GM04503 (cell line): Measurements from ENCODE around the gene KLF18.
"Not testable (repeated sequence)": the region's sequence is repeated elsewhere in the genome, so short reads cannot be mapped to it uniquely, and the experiment has no call there.

ENCODE experiments used
- DNase-seq: peaks from one replicate; pipeline ENCODE4 v3.0.0-alpha.2; 2012; ENCODE audit warnings: low read depth

Gene KLF18

DNA sequence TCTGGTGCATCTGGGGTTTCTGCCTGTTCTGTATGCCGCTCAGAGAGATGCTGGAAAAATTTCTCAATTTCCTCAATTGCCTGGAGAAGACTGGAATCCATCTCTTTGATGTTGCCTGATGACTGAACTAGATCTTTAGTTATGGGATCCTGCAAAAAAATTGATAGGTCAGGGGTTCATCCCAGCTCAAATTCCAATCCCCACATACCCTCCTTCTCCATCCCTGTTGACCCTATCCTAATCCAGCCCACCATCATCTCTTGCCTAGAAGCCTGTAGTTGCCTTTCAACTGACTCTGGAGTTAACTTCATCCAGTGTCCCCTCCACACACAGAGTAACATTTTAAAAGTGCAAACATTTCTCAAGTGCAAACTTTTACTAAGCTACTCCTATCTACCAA, at the start of gene KLF18:
Gene KLF18 (minus strand): TSS at position 101 of the 400 bp plus-strand sequence. CDS start 0 bp downstream, at position 101.
- no peak for DNase-seq

DNA sequence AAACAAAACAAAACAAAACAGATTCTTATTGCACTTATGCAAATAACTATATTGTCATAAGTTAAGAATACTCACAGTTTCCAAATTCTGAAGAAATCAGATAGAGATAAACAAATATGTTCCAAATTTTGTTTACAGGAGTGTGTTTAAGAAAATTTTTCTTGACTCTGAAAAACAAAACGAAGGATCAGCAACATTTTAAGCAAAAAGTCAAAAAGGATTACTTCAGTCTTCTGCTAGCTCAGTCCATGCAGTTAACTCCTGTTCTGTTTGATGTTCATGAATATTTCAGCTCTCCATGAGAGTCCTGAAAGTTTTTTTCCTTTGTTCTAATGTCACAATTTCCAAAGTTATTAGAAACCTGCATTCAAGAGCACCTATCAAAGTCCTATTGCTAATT, 33.2 kb upstream of the KLF18 start:
- DNase-seq = no peak

DNA sequence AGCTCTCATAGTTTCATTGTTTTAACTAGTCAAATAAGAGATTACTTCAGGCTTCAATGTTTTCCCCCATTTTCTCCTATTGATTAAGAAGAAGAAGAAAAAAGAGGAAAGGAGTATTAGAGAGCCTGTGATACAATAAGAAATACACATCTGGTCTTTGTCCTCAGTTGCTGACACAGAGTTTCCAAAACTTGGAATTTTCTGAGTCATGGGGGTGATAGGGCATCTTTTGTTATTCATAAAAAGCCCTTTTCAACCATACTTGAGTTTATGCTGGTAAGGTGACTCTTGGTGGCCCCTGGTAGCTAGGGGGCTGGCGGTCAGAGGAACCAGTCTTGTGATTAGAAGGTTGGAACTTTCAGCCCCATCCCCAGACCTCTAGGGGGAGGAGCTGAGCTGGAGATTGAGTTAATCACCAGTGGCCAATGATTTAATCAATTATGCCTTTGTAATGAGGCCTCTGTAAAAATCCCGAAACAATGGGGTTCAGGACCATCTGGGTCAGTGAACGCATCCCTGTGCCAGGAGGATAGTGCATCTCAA, 28.9 kb upstream of the KLF18 start:
- peak; percentile 6 for DNase-seq

DNA sequence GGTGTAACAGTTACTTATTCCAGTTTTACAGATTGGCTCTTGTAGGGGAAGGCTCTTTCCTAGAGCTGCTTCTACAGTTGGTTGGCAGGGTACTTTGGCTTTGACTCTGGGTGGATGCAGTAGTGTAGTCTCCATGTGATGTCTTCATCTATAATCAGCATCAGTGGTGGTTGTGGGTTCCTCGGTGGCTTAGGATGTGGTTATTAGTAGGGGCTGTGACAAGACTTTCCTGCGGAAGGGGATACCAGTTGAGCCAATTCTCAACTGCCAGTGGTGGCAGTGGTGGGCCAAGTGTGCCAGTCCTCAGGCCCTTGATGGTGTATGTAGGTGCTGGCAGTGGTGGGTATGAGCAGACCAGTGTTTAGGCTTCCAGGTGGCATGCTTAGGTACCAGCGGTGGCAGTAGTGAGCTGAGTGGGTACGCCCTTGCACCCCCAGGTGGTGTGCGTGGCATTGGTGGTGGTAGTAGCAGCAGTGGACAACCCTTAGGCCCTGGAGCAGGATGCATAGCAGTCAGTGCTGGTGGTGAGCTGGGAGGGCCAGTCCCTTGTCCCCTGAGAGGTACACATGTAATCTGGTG, 27.2 kb upstream of the KLF18 start:
- no peak for DNase-seq

DNA sequence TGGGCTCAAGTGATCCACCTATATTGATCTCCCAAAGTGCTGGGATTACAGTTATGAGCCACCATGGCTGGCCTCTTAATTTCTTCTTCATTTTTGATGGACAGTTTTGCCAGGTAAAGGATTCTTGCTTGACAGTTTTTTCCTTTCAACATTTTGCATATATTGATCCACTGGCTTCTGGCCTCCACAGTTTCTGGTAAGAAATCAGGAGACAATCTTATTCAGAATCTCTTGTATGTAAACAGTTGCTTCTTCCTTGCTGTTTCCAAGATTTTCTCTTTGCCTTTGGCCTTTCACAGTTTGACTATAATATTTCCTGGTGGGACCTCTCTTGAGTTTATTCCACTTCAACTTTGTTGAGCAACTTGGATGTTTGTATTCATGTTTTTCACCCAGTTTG, 20.1 kb upstream of the KLF18 start:
- no peak for DNase-seq

DNA sequence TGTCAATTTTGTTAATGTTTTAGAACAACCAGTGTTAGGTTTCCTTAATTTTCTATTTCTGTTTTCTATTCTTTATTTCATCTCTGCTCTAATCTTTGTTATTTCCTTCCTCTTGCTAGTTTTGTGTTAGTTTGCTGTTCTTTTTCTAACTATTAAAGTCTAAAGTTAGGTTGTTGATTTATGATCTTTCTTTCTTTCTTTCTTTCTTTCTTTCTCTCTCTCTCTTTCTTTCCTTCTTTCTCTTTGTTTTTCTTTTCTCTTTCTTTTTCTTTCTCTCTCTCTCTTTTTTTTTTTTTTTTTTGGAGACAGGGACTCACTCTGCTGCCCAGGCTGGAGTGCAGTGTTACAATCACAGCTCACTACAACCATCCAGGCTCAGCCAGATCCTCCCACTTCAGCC, 17.4 kb upstream of the KLF18 start:
- DNase-seq = no peak

DNA sequence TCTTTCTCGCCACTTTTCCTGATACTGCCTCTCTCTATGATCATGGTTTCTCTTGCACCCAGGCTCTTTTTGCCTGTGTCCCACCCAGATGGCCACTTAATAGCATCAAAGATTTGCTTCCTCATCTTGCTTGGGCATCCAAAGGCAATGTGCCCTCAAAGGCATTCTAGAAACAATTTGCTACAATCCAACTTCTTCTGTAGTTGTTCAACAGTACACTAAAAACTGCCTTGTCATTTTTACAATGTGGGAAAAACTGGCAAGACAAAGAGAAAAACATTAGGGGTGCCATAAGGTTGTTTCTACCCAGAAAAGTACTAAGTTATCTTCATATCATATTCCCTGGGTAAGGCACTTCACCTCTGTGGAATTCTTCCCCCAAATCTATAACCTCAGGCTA, 16.5 kb upstream of the KLF18 start:
- DNase-seq = no peak

DNA sequence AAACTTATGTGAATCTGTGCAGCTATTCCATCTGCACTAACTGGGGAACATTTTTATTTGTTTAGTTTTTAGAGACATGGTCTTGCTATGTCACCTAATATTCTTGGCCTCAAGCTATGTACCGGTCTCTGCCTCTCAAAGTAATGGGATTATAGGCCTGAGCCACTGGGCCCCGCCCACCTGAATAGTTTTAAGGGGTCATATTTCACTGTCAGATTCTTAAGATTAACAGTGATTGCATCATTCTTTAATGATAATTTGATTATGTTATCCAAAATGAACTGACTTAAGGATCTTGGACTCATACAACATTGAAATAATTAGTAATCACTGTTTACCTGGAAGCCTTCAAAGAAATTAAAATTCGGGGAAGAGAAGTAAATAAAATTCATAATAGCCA, 12.6 kb upstream of the KLF18 start:
- DNase-seq = no peak

DNA sequence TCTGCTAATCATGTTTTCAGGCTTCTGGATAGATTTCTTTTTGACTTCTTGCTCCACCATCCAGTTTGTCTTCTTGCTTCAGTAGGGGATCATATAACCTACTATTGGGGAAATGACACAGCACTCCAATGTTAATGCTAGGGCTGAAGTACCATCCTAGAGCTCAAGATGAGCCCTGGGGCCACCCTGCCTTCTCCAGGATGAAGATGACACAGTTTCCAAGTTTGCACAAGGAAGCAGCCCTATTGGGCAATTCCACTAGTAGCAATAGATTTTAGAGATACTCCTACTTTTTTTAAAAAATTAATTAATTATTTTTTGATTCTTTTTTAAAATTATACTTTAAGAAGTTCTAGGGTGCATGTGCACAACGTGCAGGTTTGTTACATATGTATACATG, 11.3 kb upstream of the KLF18 start:
- no peak for DNase-seq

DNA sequence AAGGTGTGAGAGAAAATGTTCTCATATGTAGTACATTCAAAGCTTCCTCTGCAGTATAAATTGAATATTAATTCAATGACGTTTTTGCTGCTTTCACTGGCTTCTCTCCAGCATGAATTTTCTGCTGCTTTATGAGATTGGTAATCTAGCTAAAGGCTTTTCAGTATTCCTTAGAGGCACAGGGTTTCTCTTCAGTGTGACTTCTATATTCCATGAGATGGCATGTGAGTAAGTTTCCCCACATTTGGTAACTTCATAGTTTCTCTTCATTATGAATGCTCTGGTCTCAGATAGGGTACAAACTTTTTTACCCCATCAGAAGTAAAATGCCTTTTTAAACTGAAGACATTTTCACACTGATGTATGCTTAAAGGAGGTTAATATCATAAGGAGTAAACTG, 10.4 kb upstream of the KLF18 start:
- no peak for DNase-seq

DNA sequence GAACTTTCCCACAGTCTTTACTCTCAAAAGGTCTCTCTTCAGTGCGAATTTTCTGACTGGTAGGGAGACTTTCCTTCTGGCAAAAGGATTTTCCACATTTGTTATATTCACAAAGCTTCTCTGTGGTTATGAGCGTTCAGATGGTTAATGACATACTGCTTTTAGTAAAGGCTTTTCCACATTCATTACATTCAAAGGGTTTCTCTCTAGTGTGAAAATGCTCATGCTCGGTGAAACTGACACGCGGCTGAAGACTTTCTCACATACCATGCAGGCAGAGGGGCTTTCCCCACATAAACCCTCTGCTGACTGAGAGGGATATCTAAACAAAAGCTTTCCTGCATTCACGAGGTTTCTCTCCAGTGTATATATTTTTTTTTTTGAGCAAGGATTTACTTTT, 9.9 kb upstream of the KLF18 start:
- DNase-seq = no peak

DNA sequence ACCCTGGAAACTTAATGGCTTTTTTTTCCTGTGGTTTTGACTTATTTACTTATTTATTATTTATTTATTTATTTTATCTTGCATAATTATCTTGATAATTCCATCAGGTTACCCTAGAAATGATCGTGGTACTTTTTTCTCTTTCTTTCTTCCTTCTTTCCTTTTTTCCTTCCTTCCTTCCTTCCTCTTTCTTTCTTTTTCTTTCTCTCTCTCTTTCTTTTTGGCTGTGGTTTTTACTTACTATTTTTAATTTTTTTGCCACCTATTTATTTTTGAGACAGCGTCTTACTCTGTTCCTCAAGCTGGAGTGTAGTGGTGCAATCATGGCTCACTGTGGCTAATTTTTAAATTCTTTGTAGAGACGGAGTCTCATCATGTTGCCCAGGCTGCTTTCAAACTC, 6.2 kb upstream of the KLF18 start:
- DNase-seq = no peak

DNA sequence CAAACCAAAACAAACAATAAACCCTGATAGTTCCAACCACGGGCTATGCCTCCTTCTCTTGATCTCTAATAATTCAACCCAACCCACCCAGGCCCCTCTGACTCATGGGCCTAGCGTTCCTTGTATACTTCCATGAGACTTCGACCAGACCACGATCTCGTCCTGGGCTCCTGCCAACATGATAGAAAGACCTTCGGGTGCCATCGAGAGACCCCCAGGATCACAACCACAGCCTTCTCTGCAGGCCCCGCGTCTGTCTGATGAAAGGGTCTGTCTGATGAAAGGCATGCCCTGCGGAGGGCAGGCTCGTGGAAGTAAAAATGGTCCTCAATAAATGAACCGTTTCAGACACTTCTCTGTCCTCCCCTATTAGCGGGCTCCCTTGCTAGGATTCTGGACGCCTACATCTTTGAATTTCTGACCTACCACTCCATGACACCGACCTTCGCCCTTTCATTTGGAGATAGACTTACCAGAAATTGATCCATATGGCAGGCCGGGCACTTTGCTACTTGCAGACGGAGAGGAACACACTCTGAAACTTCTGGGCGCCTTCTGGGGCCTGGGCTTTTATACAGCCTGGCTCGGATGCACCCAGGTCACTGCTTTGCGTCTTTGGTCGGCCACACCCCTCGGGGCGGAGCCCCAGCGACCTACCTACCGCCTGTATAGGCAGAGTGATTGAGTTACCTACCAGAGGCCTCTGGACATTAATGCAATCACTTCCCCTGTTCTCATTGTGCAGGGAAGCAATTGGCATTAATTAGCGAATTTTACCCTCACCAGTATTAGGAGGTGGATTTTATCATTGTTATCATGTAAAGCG, 5.3 kb upstream of the KLF18 start:
- no peak for DNase-seq

DNA sequence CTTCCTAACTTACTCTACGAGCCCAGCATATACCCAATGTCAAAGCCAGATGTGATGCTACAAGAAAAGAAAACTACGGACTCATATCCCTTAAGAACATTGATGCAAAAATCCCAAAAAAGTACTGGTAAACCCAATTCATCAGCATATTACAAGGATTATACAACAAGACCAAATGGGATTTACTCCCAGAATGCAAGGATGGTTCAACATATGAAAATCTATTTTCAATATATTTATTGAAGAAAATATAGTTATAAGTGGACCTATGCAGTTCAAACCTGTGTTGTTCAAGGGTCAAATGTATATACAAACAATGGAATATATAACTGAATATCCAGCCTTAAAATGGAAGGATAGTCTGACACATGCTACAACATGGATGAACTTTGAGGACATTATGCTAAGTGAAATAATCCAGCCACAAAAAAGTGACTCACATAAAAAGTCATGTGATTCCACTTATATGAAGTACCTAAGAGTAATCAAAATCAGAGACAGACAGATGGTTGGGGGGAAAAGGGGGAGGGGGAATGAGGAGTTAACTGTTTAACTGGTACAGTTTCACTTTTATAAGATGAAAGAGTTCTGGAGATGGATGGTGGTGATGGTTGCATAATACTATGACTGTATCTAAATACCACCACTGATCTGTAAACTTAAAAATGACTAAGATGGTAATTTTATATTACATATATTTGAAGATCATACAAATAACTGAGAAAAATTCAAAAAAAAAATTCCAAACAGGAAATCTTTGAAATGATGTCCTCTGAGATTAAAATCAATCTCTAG, 3.7 kb upstream of the KLF18 start:
- DNase-seq = no peak

DNA sequence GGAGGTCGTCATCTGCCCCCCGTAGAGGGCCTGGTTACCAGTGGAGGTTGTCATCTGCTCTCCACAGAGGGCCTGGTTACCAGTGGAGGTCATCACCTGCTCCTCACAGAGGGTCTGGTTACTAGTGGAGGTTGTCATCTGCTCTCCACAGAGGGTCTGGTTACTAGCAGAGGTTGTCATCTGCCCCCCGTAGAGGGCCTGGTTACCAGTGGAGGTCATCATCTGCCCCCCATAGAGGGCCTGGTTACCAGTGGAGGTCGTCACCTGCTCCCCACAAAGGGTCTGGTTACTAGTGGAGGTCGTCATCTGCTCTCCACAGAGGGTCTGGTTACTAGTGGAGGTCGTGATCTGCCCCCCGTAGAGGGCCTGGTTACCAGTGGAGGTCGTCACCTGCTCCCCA, 1.9 kb downstream of the KLF18 start:
- DNase-seq = not testable (repeated sequence)

DNA sequence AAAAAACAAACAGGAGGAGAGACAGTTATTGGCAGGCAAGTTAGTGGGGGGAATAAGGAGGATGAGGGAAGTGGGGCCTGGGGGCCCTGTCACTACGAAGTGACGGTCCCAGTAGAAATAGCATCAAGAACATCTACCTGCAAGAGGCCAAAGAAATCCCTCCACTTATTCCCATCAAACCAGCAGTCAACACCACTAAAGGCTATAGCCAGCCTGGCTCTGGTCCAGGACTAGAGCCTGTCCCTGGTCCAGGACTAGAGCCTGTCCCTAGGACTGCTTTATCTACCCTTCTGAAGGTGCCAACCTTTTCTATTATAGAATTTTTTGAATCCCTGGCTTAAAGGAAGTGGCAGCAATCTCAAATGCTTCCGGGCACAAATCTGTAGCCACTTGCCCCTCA, 3.2 kb downstream of the KLF18 start:
- DNase-seq = no peak

DNA sequence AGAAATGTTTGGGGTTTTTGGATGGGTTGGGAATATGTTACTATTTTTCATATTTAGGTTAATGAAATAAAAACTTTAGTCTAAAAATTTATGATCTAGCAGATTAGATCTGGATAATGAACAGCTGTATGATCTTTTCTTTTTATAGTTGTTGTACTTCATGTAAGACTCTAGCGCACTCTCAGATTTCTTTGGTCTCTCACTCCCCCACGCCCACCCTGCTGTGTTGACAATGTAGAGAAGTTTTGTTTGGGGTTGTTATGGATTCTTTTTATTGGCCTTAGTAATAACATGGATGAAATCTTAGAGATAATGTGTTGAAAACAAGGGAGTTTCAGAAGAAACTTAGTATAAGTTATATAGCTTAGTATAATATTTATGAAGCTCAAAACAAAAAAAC, 5.5 kb downstream of the KLF18 start:
- no peak for DNase-seq

DNA sequence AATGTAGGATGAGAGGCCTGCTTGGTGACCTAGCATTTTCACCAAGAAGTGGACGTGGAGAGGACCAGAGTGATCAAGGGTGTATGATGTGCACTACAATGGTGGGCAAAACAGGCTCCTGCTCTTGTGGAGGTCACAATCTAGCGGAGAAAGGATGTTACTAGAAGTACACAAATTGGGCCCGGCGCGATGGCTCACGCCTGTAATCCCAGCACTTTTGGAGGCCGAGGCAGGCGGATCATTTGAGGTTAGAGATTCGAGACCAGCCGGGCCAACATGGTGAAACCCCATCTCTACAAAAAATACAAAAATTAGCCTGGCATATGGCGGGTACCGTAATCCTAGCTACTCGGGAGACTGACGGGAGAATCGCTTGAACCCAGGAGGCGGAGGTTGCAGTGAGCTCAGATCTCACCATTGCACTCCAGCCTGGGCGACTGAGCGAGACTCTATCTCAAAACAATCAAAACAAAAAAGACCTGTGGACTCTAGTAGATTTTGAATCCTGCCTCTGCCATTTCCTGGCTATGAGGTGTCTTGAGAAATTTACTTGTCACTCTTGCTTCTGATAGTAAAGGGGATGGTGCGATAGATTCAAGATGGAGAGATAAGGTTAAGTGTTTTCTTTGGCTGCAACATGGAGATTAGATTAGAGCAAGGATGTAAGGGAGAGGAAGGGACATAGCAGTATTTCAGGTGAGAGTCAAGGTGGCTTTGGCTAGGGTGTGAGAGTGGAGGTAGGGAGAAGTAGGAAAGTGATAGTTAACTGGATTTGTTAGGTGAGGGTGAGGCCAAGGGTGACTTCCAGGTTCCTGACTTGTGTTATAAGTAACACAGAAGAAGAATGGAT, 7.1 kb downstream of the KLF18 start:
- no peak for DNase-seq

DNA sequence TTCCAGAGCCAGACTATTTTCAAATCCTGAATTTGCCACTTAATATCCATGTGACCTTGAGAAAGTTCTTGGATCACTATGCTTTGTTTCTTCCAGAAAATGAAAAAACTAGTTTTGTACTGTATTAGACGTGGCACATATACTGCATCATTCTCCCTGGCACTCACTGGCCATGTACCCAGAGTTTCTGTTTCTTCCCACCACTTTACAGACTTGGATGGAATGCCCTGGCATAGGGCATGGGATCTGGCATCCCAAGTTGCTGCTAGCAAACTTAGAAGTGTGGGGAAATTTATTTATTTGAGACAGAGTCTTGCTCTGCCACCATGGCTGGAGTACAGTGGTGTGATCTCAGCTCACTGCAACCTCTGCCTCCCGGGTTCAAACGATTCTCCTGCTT, 10.0 kb downstream of the KLF18 start:
- DNase-seq = no peak

DNA sequence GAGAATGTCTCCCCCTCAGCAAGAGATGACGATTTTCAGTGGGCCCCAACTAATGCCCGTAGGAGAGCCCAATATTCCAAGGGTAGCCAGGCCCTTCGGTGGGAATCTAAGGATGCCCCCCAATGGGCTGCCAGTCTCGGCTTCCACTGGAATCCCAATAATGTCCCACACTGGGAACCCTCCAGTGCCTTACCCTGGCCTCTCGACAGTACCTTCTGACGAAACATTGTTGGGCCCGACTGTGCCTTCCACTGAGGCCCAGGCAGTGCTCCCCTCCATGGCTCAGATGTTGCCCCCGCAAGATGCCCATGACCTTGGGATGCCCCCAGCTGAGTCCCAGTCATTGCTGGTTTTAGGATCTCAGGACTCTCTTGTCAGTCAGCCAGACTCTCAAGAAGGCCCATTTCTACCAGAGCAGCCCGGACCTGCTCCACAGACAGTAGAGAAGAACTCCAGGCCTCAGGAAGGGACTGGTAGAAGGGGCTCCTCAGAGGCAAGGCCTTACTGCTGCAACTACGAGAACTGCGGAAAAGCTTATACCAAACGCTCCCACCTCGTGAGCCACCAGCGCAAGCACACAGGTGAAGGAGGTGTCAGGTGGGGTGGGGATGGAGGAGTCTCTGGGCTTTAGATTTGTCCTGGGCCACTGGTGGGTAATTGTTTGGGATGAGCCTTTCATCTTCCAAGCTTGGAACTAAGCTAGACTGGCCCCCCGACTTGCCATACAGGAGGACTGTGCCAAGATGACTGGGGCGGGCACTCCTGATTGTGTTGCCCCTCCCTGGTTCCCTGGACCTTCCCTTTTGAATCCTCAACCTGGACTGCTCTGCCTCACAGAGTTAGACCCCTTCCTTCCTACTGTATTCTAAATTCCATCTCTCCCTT, 11.6 kb downstream of the KLF18 start:
- DNase-seq = no peak

DNA sequence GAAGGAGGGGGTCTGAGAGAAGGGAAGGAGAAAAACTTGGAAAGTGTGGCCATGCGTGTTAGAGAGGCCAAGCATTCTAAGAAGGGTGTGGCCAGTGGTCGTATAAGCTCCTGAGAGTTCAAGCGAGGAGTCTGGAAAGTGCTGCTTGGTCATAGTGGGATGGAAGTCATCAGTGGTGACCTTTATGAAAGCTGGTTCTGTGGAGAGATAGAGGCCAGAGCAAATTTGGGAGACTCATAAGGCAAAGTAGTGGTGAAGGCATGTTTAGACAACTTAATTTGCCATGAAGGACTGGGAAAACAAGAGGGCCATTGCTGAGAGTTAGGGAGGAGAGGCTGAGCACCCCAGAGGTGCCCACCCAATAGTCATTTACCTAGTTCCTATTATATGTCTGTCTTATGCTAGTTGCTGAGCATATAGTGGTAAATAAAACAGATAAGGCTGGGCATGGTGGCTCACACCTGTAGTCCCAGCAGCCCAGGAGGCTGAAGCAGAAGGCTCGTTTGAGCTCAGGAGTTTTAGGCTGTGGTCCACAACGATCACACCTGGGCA, 21.0 kb downstream of the KLF18 start:
- no peak for DNase-seq
